ENCODE measurements around the gene HTT. TPM values are rescaled to one million over a fixed set of nuclear protein-coding genes. Genes with fewer than 3 reads are reported as not detected.

HTT gene
- total and polyA plus RNA-seq, 12 donors: 16.1 to 77.1 (median 47.1) TPM

DNA sequence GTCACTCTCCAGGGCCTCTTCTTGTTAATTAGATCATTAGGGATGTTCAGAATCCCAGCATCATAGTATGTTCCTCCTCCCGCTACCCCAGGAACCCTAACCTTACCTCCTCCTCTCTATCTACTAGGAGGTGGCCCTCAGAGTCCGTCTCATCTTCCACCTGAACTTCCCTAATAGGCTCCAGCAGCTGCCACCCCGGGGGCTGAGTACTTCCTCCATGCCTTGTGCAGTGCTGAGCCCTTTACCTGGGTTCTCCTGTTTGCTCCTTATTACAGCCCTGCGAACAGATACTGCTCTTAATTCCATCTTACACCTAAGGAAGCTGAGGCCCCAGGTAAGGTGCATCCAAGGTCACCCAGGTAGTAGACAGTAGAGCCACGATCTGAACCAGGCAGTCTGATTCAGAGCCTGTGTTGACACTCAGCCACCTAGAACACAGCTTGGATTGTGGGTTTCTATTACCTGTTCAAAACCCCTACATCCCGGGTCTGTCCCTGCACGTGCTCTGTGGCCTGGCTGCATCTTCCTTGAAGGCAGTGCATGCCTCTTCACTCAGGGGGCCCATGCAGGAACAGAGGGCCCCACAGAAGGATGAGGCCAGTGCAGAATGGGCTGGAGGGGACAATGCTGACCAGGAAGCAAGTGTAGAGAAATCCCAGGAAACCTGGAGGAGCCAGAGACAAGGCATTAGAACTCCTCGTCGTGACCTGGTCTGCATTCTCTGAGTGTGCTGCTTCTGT is 123.1 kb downstream of the HTT start:
- peak in 1 of 7 donors; percentile 41 for DNase-seq
- Histone ChIP-seq H3K27ac (no peak overlapping the region), H3K9me3 (replicated peaks in 1 of 3) (no peaks in the 10 kb centered on the region), H3K4me3 (no peak overlapping the region), H3K4me1 (replicated peaks in 1 of 2) (no peaks in the 10 kb centered on the region), H3K27me3 (no peaks in the 10 kb centered on the region), H3K36me3 (replicated peaks in 1 of 2) (peaks cover 0 to 10% of the 10 kb centered on the region in 2 donors)
- intact Hi-C loops (cut with DNase I): loop anchor here in 1 of 2 donors (10.0 kb wide), 1 partner anchor 247 kb away; the partner anchor contains the start of gene HGFAC
- 90 to 92% (median 90%) methylated on average over 9 of the region's 9 CpGs for WGBS, 4 donors
- TF ChIP-seq, protein P1, sequence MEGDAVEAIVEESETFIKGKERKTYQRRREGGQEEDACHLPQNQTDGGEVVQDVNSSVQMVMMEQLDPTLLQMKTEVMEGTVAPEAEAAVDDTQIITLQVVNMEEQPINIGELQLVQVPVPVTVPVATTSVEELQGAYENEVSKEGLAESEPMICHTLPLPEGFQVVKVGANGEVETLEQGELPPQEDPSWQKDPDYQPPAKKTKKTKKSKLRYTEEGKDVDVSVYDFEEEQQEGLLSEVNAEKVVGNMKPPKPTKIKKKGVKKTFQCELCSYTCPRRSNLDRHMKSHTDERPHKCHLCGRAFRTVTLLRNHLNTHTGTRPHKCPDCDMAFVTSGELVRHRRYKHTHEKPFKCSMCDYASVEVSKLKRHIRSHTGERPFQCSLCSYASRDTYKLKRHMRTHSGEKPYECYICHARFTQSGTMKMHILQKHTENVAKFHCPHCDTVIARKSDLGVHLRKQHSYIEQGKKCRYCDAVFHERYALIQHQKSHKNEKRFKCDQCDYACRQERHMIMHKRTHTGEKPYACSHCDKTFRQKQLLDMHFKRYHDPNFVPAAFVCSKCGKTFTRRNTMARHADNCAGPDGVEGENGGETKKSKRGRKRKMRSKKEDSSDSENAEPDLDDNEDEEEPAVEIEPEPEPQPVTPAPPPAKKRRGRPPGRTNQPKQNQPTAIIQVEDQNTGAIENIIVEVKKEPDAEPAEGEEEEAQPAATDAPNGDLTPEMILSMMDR (IDR thresholded peaks at IDR 0.05): no peak
- TF ChIP-seq POLR2A (IDR thresholded peaks at IDR 0.05): no peak

DNA sequence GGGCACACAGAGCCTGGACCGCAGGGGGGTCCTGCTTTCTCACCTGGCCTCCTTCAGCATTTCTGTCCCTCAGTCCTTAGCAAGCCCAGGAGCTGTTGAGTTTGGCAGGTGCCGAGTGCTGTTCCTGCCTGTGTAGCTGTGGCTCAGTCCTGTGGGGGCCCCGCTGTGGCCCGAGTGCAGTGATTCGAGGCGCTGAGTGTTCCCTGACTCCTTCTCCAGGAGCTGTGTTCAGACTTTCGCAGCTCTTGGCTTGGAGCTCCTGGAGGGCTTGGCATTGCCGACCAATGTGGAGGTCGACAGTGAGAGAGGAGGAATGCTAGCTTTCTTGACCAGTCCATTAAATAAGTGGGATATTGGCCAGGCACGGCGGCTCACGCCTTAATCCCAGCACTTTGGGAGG is 124.4 kb downstream of the HTT start:
- H3K4me1 ChIP-seq (replicated peaks in 1 of 2): peaks cover 8 to 13% of the 10 kb centered on the region in 2 donors
- intact Hi-C loops (cut with DNase I): loop anchor here in 1 of 2 donors (10.0 kb wide), 1 partner anchor 246 kb away; the partner anchor contains the start of gene HGFAC

DNA sequence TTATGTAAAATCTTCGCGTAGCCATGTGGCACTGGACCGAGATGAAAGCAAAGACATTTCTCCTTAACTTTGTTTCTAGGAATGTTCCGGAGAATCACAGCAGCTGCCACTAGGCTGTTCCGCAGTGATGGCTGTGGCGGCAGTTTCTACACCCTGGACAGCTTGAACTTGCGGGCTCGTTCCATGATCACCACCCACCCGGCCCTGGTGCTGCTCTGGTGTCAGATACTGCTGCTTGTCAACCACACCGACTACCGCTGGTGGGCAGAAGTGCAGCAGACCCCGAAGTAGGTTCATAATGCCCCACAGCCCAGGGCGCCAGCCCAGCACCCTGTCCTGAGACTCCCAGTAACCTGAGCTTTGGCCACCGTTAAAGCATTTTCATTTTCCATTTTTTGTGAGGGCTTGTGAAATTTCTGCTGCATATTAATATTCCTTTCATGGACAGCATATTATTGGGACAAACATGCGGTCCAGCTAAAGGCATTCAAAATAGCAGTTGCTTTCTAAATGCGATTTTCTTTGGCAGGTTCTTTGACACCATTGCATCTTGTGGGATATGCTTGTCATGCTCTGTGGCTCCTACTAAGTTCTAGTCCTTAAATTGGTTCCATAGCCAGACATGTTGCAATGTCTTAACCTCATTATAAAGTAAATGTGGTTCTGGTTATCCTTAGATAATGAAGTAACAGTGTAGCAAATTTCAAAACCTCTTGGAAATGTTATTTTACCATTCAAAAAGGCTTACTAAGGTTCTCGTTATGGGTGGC is 125.4 kb downstream of the HTT start:
- peaks cover 0 to 10% of the 10 kb centered on the region in 2 donors for H3K36me3 ChIP-seq (replicated peaks in 1 of 2)
- no peaks in the 10 kb centered on the region for H3K9me3 ChIP-seq (replicated peaks in 1 of 3)
- TF ChIP-seq, protein P1 (IDR thresholded peaks at IDR 0.05): no peak
- no peak for TF ChIP-seq POLR2A (IDR thresholded peaks at IDR 0.05)
- H3K27me3 ChIP-seq: no peaks in the 10 kb centered on the region
- intact Hi-C loops (cut with DNase I): loop anchor here in 1 of 2 donors (10.0 kb wide), 1 partner anchor 245 kb away; the partner anchor contains the start of gene HGFAC
- no peak overlapping the region for H3K4me3 ChIP-seq
- WGBS, 4 donors: 93 to 97% (median 95%) methylated on average over 12 to 17 of the region's 17 CpGs
- no peak overlapping the region for H3K27ac ChIP-seq
- DNase-seq: peak in 1 of 7 donors; percentile 43
- peaks cover 8 to 18% of the 10 kb centered on the region in 2 donors for H3K4me1 ChIP-seq (replicated peaks in 1 of 2)

More for the DNA sequence above, 124.4 kb downstream of the HTT start:
- no peaks in the 10 kb centered on the region for H3K9me3 ChIP-seq (replicated peaks in 1 of 3)
- 97 to 100% (median 99%) methylated on average over 4 to 12 of the region's 12 CpGs for WGBS, 4 donors
- peak in 1 of 7 donors; percentile 46 for DNase-seq
- TF ChIP-seq, protein P1 (IDR thresholded peaks at IDR 0.05): no peak
- TF ChIP-seq POLR2A (IDR thresholded peaks at IDR 0.05): no peak
- H3K4me3 ChIP-seq: no peak overlapping the region
- H3K36me3 ChIP-seq (replicated peaks in 1 of 2): peaks cover 0 to 10% of the 10 kb centered on the region in 2 donors
- H3K27me3 ChIP-seq: no peaks in the 10 kb centered on the region
- H3K27ac ChIP-seq: no peak overlapping the region

Data from adrenal gland (tissue), 12 donors.